Pancreas (tissue), 10 donors: Measurements from ENCODE around the gene RABEPK. TPM values are rescaled to one million over a fixed set of nuclear protein-coding genes. Genes with fewer than 3 reads are reported as not detected.
"Not testable (repeated sequence)": the region's sequence is repeated elsewhere in the genome, so short reads cannot be mapped to it uniquely, and the experiment has no call there.

Experiments
- ATAC-seq, 4 donors: fragments of 200-7000 bp; cut with Tn5 transposase; one replicate each; pipeline versions ENCODE4 v1.8.0 to v1.9.1; 2020; ENCODE audit warnings: mild to moderate bottlenecking in 4 of 4, moderate library complexity in 4 of 4
- DNase-seq, 6 donors: peaks; one replicate each; pipeline ENCODE4 v3.0.0-alpha.2; 2020
- FAIRE-seq: peaks from 2 replicates; lab custom pipeline; 2012; peaks lifted over from hg19 to GRCh38; lab: Jason Lieb, UNC
- H3K27ac ChIP-seq, 4 donors: fragments of 200-600 bp; sonication (generic); 1 replicate in 3 of 4; 2 replicates in 1 of 4; pipeline versions ENCODE4 v1.5.0 to v1.8.0; 2020
- H3K27me3 ChIP-seq, 4 donors: fragments of 200-600 bp; one replicate each; pipeline ENCODE4 v1.8.0; 2021
- H3K36me3 ChIP-seq, 3 donors: fragments of 200-600 bp; sonication (generic) in 1 of 3; one replicate each; pipeline versions ENCODE4 v1.5.0 to v1.8.0; 2020 to 2021
- H3K4me1 ChIP-seq, 3 donors: fragments of 200-600 bp; one replicate each; pipeline ENCODE4 v1.8.0; 2021
- H3K4me3 ChIP-seq, 4 donors: fragments of 200-600 bp; sonication (generic) in 2 of 4; one replicate each; pipeline versions ENCODE4 v1.5.0 to v1.8.0; 2020 to 2021
- H3K9me3 ChIP-seq, 4 donors: fragments of 200-600 bp; one replicate each; pipeline ENCODE4 v1.8.0; 2021
- WGBS, 2 donors: extraction: QIAGEN DNeasy Blood & Tissue Kit; methylation state at CpG; one replicate each; pipeline ENCODE4 v1.1.7; 2013; 5-methylcytosine and 5-hydroxymethylcytosine counted together
- intact Hi-C, 3 donors: fragments of 100-400 bp; cut with DNase I; formaldehyde crosslinking; loops; one replicate each; pipeline versions ENCODE4 v1.11.1 to v1.14.2; 2022
- polyA plus RNA-seq, 2 donors: library from polyadenylated mRNA; stranded (reverse); fragments of 200-250 nt; gene quantifications; one replicate each; pipeline ENCODE4 v1.2.3, GENCODE V29; 2013
- total RNA-seq, 6 donors: library from RNA; stranded (reverse); fragmentation: NEBNext Ultra II Directional in 4 of 6; extraction: Animal tissue kit (Norgen Biotek cat#: 25700) in 4 of 6; gene quantifications; one replicate each; pipeline versions ENCODE4 v1.2.1 to v1.2.4, GENCODE V29; 2021 to 2023
- TF ChIP-seq, protein P1 (sequence below), 4 donors: fragments of 200-600 bp; sonication (generic) in 3 of 4; IDR thresholded peaks; one replicate each; pipeline versions ENCODE4 v1.5.0 to v1.8.0; 2021; ENCODE audit warnings: antibody characterized with exemption in 4 of 4
- donor health status: healthy with polysubstance abuse.
- donor health status: DM: no; HTN: no; CAD: no; lungs with moderate emphysema.
- donor health status: DM: no; HTN: no; CAD: no.
- donor health status: control.
- donor health status: control.
- donor health status: Bipolar disorder and iron deficiency.
- donor health status: DM: yes; HTN: yes; CAD: no.
- donor health status: DM: no; HTN: no; CAD: no.
- donor health status: DM: no; HTN: no; CAD: no.
- donor health status: DM: yes; HTN: yes; CAD: no.

Gene RABEPK
- total and polyA plus RNA-seq, 8 donors, result 4.1 to 13.8 (median 7.5) TPM

DNA sequence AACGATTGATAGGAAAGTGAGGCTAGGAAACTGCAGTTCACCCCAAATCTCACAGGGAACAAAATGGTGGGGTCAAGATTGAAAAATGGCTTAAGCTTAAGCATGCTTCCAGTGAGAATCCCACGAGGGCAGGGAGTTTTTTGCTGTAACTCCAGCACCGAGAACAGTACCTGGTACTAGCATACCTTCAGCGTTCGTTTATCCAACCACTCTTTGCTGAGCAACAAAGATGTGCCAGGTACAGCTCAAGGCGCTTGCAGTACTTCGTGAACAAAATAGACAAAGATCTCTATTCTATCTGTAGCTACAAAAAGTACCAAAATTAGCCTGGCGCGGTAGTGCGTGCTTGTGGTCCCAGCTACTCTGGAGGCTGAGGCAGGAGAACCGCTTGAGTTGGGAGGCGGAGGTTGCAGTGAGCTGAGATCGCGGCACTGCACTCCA, 10.0 kb upstream of the RABEPK start:
- Histone ChIP-seq H3K4me3 (peak overlapping the region; percentile 55 to 100 (median 98)), H3K36me3 (no peaks in the 10 kb centered on the region), H3K27ac (peak overlapping the region; percentile 85 to 89 (median 86)), H3K27me3 (no peaks in the 10 kb centered on the region), H3K9me3 (no peaks in the 10 kb centered on the region), H3K4me1 (peaks cover 7 to 21% (median 12%) of the 10 kb centered on the region in 3 donors)
- ATAC-seq (peak; percentile 2 to 3 (median 2)), DNase-seq (peak in 1 of 6 donors; percentile 22), FAIRE-seq (no peak)
- WGBS, 2 donors, result 46 to 50% methylated on average over 14 of the region's 14 CpGs
- TF ChIP-seq, protein P1, sequence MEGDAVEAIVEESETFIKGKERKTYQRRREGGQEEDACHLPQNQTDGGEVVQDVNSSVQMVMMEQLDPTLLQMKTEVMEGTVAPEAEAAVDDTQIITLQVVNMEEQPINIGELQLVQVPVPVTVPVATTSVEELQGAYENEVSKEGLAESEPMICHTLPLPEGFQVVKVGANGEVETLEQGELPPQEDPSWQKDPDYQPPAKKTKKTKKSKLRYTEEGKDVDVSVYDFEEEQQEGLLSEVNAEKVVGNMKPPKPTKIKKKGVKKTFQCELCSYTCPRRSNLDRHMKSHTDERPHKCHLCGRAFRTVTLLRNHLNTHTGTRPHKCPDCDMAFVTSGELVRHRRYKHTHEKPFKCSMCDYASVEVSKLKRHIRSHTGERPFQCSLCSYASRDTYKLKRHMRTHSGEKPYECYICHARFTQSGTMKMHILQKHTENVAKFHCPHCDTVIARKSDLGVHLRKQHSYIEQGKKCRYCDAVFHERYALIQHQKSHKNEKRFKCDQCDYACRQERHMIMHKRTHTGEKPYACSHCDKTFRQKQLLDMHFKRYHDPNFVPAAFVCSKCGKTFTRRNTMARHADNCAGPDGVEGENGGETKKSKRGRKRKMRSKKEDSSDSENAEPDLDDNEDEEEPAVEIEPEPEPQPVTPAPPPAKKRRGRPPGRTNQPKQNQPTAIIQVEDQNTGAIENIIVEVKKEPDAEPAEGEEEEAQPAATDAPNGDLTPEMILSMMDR (IDR thresholded peaks at IDR 0.05), result no peak
- intact Hi-C loops, result no loop called here

DNA sequence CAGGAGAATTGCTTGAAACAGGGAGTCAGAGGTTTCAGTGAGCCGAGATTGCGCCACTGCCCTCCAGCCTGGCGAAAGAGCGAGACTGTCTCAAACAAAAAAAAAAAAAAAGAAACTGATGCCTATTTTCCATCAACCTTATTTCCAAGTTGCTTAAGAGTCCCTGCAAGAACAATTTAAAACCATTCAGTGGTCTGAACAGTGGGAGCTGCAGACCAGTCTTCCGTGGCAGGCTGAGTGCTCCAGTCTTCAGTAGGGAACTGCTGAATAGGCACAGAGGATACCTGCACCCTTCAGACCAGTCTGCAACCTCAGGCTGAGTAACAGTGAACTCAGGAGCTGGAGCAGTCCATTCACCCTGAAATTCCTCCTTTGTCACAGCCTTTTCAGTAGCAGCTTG, 5.9 kb upstream of the RABEPK start:
- H3K9me3 ChIP-seq, H3K4me3 ChIP-seq, H3K36me3 ChIP-seq, H3K27me3 ChIP-seq, DNase-seq, H3K27ac ChIP-seq, intact Hi-C loops, H3K4me1 ChIP-seq, ATAC-seq, FAIRE-seq: not testable (repeated sequence)
- WGBS, 2 donors, result 92% methylated on average over 5 of the region's 5 CpGs

DNA sequence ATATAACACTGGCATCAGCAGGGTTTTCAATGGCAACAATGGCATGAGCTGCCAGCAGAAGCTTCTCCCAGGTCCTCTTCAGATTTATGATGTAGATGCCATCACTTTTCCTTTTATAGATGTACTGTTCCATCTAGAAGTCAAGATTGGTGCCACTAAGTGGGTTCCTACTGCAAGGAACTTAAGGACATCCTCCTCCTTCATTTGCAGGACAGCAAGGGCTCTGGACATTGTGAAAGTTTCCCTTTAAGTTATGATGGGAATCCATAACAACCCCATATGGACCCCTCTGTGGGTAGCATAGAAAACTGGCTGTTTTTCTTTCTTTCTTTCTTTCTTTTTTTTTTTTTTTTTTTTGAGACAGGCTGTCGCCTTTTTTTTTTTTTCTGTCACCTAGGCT, 4.8 kb upstream of the RABEPK start:
- ATAC-seq, intact Hi-C loops, H3K36me3 ChIP-seq, H3K27ac ChIP-seq, FAIRE-seq, DNase-seq, H3K4me3 ChIP-seq, H3K4me1 ChIP-seq, H3K27me3 ChIP-seq, H3K9me3 ChIP-seq: not testable (repeated sequence)
- 67% methylated on average over 1 of the region's 1 CpG; no CpG with 5 or more reads in 1 of the 2 donors for WGBS, 2 donors

DNA sequence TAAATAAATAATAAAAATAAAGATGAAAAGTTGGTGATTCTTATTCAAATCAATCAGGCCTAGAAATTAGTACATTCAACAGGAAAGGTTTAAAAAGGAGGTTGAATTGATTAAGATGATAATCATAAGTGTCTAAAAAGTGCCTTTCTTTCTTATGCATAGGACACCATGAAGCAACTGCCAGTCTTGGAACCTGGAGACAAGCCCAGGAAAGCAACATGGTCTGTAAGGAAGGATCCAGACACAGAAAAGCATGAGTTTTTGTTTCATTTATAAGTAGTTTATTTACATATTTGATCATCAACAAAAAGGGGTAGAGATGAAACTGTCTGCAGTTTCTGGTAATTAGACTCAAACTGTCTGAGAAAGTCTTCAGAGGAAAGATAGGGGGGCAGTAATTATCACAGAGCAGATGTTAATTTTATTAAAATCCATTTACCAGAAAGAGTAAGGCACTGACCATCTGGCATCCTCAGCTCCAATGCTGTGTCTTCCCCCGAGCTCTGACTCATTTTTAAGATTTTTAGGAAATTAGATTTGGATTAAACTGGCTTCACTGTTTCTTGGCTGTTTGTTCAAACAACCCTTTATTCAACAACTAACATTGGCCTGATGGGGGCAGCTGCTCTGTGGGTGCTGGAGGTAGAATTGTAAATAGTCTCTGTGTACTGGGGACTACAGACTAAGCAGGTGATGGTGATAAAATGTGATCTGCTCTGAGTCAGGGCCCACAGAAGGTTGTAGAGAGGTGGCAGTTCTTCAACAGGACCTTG, 2.7 kb downstream of the RABEPK start:
- H3K9me3 ChIP-seq, result no peaks in the 10 kb centered on the region
- no peak for DNase-seq
- no peak for FAIRE-seq
- no peak overlapping the region for H3K4me3 ChIP-seq
- no peaks in the 10 kb centered on the region for H3K27me3 ChIP-seq
- ATAC-seq, result no peak
- H3K36me3 ChIP-seq, result peaks cover 0 to 13% (median 0%) of the 10 kb centered on the region in 3 donors
- 91 to 100% methylated on average over 1 of the region's 1 CpG for WGBS, 2 donors
- no peak overlapping the region for H3K27ac ChIP-seq
- intact Hi-C loops, result no loop called here
- H3K4me1 ChIP-seq, result no peaks in the 10 kb centered on the region
- TF ChIP-seq, protein P1 (IDR thresholded peaks at IDR 0.05), result no peak

DNA sequence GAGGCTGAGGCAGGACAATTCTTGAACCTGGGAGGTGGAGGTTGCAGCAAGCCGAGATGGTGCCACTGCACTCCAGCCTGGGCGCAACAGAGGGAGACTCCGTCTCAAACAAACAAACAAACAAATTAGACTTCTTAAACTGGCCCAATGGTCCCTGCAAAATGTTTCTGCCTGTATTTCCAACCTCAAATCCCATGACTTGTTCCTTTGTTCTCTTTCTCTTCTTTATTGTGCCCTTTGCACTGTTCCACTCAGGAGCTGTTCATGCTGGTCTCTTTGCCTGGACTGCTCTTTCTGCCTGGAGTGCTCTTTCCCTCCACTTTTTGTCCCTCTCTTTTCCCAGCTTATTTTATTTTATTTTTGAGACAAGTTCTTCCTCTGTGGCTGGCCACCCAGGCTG, 4.1 kb downstream of the RABEPK start:
- H3K4me1 ChIP-seq, result no peaks in the 10 kb centered on the region
- H3K36me3 ChIP-seq, result peaks cover 0 to 14% (median 0%) of the 10 kb centered on the region in 3 donors
- WGBS, 2 donors, result 95 to 98% methylated on average over 3 of the region's 3 CpGs
- no peaks in the 10 kb centered on the region for H3K9me3 ChIP-seq
- TF ChIP-seq, protein P1 (IDR thresholded peaks at IDR 0.05), result no peak
- DNase-seq, result no peak
- intact Hi-C loops, result no loop called here
- no peak overlapping the region for H3K27ac ChIP-seq
- H3K4me3 ChIP-seq, result no peak overlapping the region
- no peak for FAIRE-seq
- ATAC-seq, result no peak
- H3K27me3 ChIP-seq, result no peaks in the 10 kb centered on the region

DNA sequence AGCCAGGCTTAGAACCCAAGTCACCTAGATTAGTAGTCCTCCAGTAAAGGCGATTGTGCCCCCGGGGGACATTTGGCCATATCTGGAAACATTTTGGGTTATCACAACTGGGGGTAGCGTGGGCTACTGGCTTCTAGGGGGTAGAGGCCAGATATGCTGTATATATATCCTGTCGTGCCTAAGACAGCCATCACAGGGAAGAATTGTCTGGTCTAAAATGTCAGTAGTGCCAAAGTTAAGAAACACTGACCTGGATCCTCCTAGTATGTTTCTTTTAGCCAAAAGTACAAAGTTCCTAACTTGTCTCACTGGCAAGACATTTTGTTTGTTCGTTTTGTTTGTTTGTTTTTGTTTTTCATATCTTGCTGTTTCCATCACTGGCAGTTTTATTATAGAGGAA, 13.8 kb downstream of the RABEPK start:
- Histone ChIP-seq H3K4me3 (no peak overlapping the region), H3K27me3 (no peaks in the 10 kb centered on the region), H3K27ac (no peak overlapping the region), H3K36me3 (peaks cover 0 to 16% (median 0%) of the 10 kb centered on the region in 3 donors), H3K9me3 (no peaks in the 10 kb centered on the region), H3K4me1 (no peaks in the 10 kb centered on the region)
- TF ChIP-seq, protein P1 (IDR thresholded peaks at IDR 0.05), result no peak
- 79 to 80% methylated on average over 5 of the region's 5 CpGs for WGBS, 2 donors
- no peak for ATAC-seq
- DNase-seq, result no peak
- intact Hi-C loops, result no loop called here
- FAIRE-seq, result no peak
